ENCODE measurements around the gene PER3.

The PER3 gene

GRCh38 chr1:7852804-7853683 lies 69.0 kb downstream of the PER3 start, which contains the start of gene UTS2:
Gene UTS2, minus strand, starts transcription at chr1:7853065. Its CDS starts 62 bp downstream, at chr1:7853003.
- H3K4me1 ChIP-seq (ENCODE audit: control insufficient read depth, insufficient read depth, low read length) = no peaks in the 10 kb centered on the region
- no peak within 1 kb of the TSS for H3K4me3 ChIP-seq (ENCODE audit: low read length)
- DNase-seq (ENCODE audit: low read depth, low spot score) = no peak
- no peak within 1 kb of the TSS for H3K27ac ChIP-seq (ENCODE audit: low read length)
- no CpG with 5 or more reads among the region's 10 CpGs for WGBS (ENCODE audit: insufficient coverage, insufficient read length)
- H3K27me3 ChIP-seq (ENCODE audit: control insufficient read depth, insufficient read depth, low read length) = no peaks in the 10 kb centered on the region
- H3K36me3 ChIP-seq (ENCODE audit: control insufficient read depth, insufficient read depth, low read length) = no peaks in the 10 kb centered on the region
- no peaks in the 10 kb centered on the region for H3K9me3 ChIP-seq (ENCODE audit: control insufficient read depth, insufficient read depth, low read length)

GRCh38 chr1:7853684-7854026 lies 69.6 kb downstream of the PER3 start:
- Histone ChIP-seq H3K9me3 (ENCODE audit: control insufficient read depth, insufficient read depth, low read length) (no peaks in the 10 kb centered on the region), H3K4me3 (ENCODE audit: low read length) (no peak overlapping the region), H3K27me3 (ENCODE audit: control insufficient read depth, insufficient read depth, low read length) (no peaks in the 10 kb centered on the region), H3K36me3 (ENCODE audit: control insufficient read depth, insufficient read depth, low read length) (no peaks in the 10 kb centered on the region), H3K27ac (ENCODE audit: low read length) (no peak overlapping the region), H3K4me1 (ENCODE audit: control insufficient read depth, insufficient read depth, low read length) (no peaks in the 10 kb centered on the region)
- DNase-seq (ENCODE audit: low read depth, low spot score) = no peak
- WGBS (ENCODE audit: insufficient coverage, insufficient read length) = no CpG with 5 or more reads among the region's 7 CpGs

GRCh38 chr1:7856345-7856744 lies 72.3 kb downstream of the PER3 start:
- DNase-seq (ENCODE audit: low read depth, low spot score) = no peak
- WGBS (ENCODE audit: insufficient coverage, insufficient read length) = no CpG with 5 or more reads among the region's 15 CpGs
- H3K27ac ChIP-seq (ENCODE audit: low read length) = no peak overlapping the region

GRCh38 chr1:7857000-7857399 lies 72.9 kb downstream of the PER3 start:
- H3K36me3 ChIP-seq (ENCODE audit: control insufficient read depth, insufficient read depth, low read length) = no peaks in the 10 kb centered on the region
- no peak overlapping the region for H3K27ac ChIP-seq (ENCODE audit: low read length)
- no CpG with 5 or more reads among the region's 2 CpGs for WGBS (ENCODE audit: insufficient coverage, insufficient read length)
- no peak overlapping the region for H3K4me3 ChIP-seq (ENCODE audit: low read length)
- H3K9me3 ChIP-seq (ENCODE audit: control insufficient read depth, insufficient read depth, low read length) = no peaks in the 10 kb centered on the region
- no peak for DNase-seq (ENCODE audit: low read depth, low spot score)
- no peaks in the 10 kb centered on the region for H3K4me1 ChIP-seq (ENCODE audit: control insufficient read depth, insufficient read depth, low read length)
- H3K27me3 ChIP-seq (ENCODE audit: control insufficient read depth, insufficient read depth, low read length) = no peaks in the 10 kb centered on the region

More at GRCh38 chr1:7856345-7856744, 72.3 kb downstream of the PER3 start:
- no peaks in the 10 kb centered on the region for H3K9me3 ChIP-seq (ENCODE audit: control insufficient read depth, insufficient read depth, low read length)
- no peaks in the 10 kb centered on the region for H3K4me1 ChIP-seq (ENCODE audit: control insufficient read depth, insufficient read depth, low read length)
- no peak overlapping the region for H3K4me3 ChIP-seq (ENCODE audit: low read length)
- H3K27me3 ChIP-seq (ENCODE audit: control insufficient read depth, insufficient read depth, low read length) = no peaks in the 10 kb centered on the region
- no peaks in the 10 kb centered on the region for H3K36me3 ChIP-seq (ENCODE audit: control insufficient read depth, insufficient read depth, low read length)

GRCh38 chr1:7857985-7858384 lies 73.9 kb downstream of the PER3 start:
- no peak for DNase-seq (ENCODE audit: low read depth, low spot score)
- Histone ChIP-seq H3K9me3 (ENCODE audit: control insufficient read depth, insufficient read depth, low read length) (no peaks in the 10 kb centered on the region), H3K27ac (ENCODE audit: low read length) (no peak overlapping the region), H3K4me3 (ENCODE audit: low read length) (no peak overlapping the region), H3K27me3 (ENCODE audit: control insufficient read depth, insufficient read depth, low read length) (no peaks in the 10 kb centered on the region), H3K4me1 (ENCODE audit: control insufficient read depth, insufficient read depth, low read length) (no peaks in the 10 kb centered on the region), H3K36me3 (ENCODE audit: control insufficient read depth, insufficient read depth, low read length) (no peaks in the 10 kb centered on the region)
- WGBS (ENCODE audit: insufficient coverage, insufficient read length) = no CpG with 5 or more reads among the region's 4 CpGs

GRCh38 chr1:7859406-7859805 lies 75.3 kb downstream of the PER3 start:
- H3K4me3 ChIP-seq (ENCODE audit: low read length) = no peak overlapping the region
- no peak for DNase-seq (ENCODE audit: low read depth, low spot score)
- no peaks in the 10 kb centered on the region for H3K36me3 ChIP-seq (ENCODE audit: control insufficient read depth, insufficient read depth, low read length)
- H3K9me3 ChIP-seq (ENCODE audit: control insufficient read depth, insufficient read depth, low read length) = no peaks in the 10 kb centered on the region
- no peaks in the 10 kb centered on the region for H3K4me1 ChIP-seq (ENCODE audit: control insufficient read depth, insufficient read depth, low read length)
- no CpG with 5 or more reads among the region's 7 CpGs for WGBS (ENCODE audit: insufficient coverage, insufficient read length)
- H3K27ac ChIP-seq (ENCODE audit: low read length) = no peak overlapping the region
- H3K27me3 ChIP-seq (ENCODE audit: control insufficient read depth, insufficient read depth, low read length) = no peaks in the 10 kb centered on the region

GRCh38 chr1:7860130-7860529 lies 76.0 kb downstream of the PER3 start:
- H3K4me1 ChIP-seq (ENCODE audit: control insufficient read depth, insufficient read depth, low read length) = no peaks in the 10 kb centered on the region
- H3K9me3 ChIP-seq (ENCODE audit: control insufficient read depth, insufficient read depth, low read length) = no peaks in the 10 kb centered on the region
- H3K4me3 ChIP-seq (ENCODE audit: low read length) = no peak overlapping the region
- no peak overlapping the region for H3K27ac ChIP-seq (ENCODE audit: low read length)
- H3K27me3 ChIP-seq (ENCODE audit: control insufficient read depth, insufficient read depth, low read length) = no peaks in the 10 kb centered on the region
- DNase-seq (ENCODE audit: low read depth, low spot score) = no peak
- no peaks in the 10 kb centered on the region for H3K36me3 ChIP-seq (ENCODE audit: control insufficient read depth, insufficient read depth, low read length)
- WGBS (ENCODE audit: insufficient coverage, insufficient read length) = no CpG with 5 or more reads among the region's 9 CpGs

GRCh38 chr1:7861452-7861851 lies 77.4 kb downstream of the PER3 start:
- Histone ChIP-seq H3K27ac (ENCODE audit: low read length) (no peak overlapping the region), H3K4me1 (ENCODE audit: control insufficient read depth, insufficient read depth, low read length) (no peaks in the 10 kb centered on the region), H3K4me3 (ENCODE audit: low read length) (no peak overlapping the region), H3K9me3 (ENCODE audit: control insufficient read depth, insufficient read depth, low read length) (no peaks in the 10 kb centered on the region), H3K27me3 (ENCODE audit: control insufficient read depth, insufficient read depth, low read length) (no peaks in the 10 kb centered on the region), H3K36me3 (ENCODE audit: control insufficient read depth, insufficient read depth, low read length) (no peaks in the 10 kb centered on the region)
- whole genome bisulfite sequencing (ENCODE audit: insufficient coverage, insufficient read length) = no CpG with 5 or more reads among the region's 15 CpGs
- no peak for DNase-seq (ENCODE audit: low read depth, low spot score)

GRCh38 chr1:7862211-7863060 lies 78.3 kb downstream of the PER3 start:
- no peaks in the 10 kb centered on the region for H3K27me3 ChIP-seq (ENCODE audit: control insufficient read depth, insufficient read depth, low read length)
- no CpG with 5 or more reads among the region's 17 CpGs for WGBS (ENCODE audit: insufficient coverage, insufficient read length)
- H3K36me3 ChIP-seq (ENCODE audit: control insufficient read depth, insufficient read depth, low read length) = no peaks in the 10 kb centered on the region
- H3K9me3 ChIP-seq (ENCODE audit: control insufficient read depth, insufficient read depth, low read length) = no peaks in the 10 kb centered on the region
- no peak overlapping the region for H3K4me3 ChIP-seq (ENCODE audit: low read length)
- H3K4me1 ChIP-seq (ENCODE audit: control insufficient read depth, insufficient read depth, low read length) = no peaks in the 10 kb centered on the region
- no peak for DNase-seq (ENCODE audit: low read depth, low spot score)
- H3K27ac ChIP-seq (ENCODE audit: low read length) = no peak overlapping the region

- DNase-seq (ENCODE audit: low read depth, low spot score) = no peak
- H3K9me3 ChIP-seq (ENCODE audit: control insufficient read depth, insufficient read depth, low read length) = no peaks in the 10 kb centered on the region
- no peaks in the 10 kb centered on the region for H3K27me3 ChIP-seq (ENCODE audit: control insufficient read depth, insufficient read depth, low read length)
- H3K4me1 ChIP-seq (ENCODE audit: control insufficient read depth, insufficient read depth, low read length) = no peaks in the 10 kb centered on the region
- H3K27ac ChIP-seq (ENCODE audit: low read length) = no peak overlapping the region
- H3K36me3 ChIP-seq (ENCODE audit: control insufficient read depth, insufficient read depth, low read length) = no peaks in the 10 kb centered on the region
- no peak overlapping the region for H3K4me3 ChIP-seq (ENCODE audit: low read length)
- WGBS (ENCODE audit: insufficient coverage, insufficient read length) = no CpG with 5 or more reads among the region's 17 CpGs
Observed at GRCh38 chr1:7863756-7864328, 79.8 kb downstream of the PER3 start.

Measured in iPS DF 6.9 (cell line).